ENCODE measurements around the gene BLM.
A peak's percentile ranks its signal among the peaks of the same experiment; 100 is the strongest.

The BLM gene

GRCh38 chr15:90760661-90761232, 43.6 kb downstream of the BLM start:
- no peak overlapping the region for H3K27ac ChIP-seq
- TF ChIP-seq, protein P1, sequence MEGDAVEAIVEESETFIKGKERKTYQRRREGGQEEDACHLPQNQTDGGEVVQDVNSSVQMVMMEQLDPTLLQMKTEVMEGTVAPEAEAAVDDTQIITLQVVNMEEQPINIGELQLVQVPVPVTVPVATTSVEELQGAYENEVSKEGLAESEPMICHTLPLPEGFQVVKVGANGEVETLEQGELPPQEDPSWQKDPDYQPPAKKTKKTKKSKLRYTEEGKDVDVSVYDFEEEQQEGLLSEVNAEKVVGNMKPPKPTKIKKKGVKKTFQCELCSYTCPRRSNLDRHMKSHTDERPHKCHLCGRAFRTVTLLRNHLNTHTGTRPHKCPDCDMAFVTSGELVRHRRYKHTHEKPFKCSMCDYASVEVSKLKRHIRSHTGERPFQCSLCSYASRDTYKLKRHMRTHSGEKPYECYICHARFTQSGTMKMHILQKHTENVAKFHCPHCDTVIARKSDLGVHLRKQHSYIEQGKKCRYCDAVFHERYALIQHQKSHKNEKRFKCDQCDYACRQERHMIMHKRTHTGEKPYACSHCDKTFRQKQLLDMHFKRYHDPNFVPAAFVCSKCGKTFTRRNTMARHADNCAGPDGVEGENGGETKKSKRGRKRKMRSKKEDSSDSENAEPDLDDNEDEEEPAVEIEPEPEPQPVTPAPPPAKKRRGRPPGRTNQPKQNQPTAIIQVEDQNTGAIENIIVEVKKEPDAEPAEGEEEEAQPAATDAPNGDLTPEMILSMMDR (conservative IDR thresholded peaks at IDR 0.05), result no peak

GRCh38 chr15:90761629-90762028, 44.5 kb downstream of the BLM start:
- no peak overlapping the region for H3K27ac ChIP-seq
- TF ChIP-seq, protein P1 (conservative IDR thresholded peaks at IDR 0.05), result no peak

DNA sequence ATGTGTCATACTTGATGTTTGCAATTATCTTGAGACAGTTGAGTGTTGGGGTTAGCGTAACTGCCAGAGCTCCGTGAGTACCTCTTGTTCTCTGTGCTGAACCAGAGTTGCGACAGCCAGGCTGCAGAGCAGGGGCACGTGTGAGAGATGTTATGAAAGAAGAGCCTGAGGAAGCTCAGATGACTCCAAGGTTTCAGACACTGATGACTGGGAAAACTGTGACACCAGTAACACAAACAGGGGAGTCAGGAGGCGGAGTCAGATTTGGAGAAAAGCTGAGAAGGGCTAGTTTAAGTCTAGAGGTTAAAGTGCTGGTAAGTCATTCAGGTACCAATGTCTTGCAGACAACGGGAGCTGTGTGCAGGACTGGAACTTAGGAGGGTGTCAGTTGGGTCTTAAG, 45.0 kb downstream of the BLM start:
- no peak overlapping the region for H3K27ac ChIP-seq
- TF ChIP-seq, protein P1 (conservative IDR thresholded peaks at IDR 0.05), result no peak

GRCh38 chr15:90763366-90764099, 46.4 kb downstream of the BLM start:
- TF ChIP-seq, protein P1 (conservative IDR thresholded peaks at IDR 0.05), result no peak
- no peak overlapping the region for H3K27ac ChIP-seq

DNA sequence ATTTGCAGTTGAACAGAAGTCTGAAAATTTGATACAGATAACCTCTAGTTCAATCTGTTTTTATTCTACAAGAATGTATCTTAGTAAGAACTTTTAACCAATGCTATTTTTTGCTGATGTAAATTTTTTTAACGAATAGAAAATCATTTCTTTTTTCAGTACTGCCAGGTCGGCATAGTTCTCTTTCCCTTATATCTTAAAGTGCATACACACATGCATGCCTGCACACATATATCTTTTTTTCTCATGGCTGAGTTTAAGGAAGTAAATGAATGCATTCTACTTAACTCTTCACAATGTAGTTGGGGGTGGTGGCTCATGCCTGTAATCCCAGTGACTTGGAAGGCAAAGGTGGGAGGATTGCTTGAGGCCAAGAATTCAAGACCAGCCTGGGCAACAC, 48.4 kb downstream of the BLM start:
- no peak overlapping the region for H3K27ac ChIP-seq
- TF ChIP-seq, protein P1 (conservative IDR thresholded peaks at IDR 0.05), result no peak

GRCh38 chr15:90765966-90766365, 48.8 kb downstream of the BLM start:
- H3K27ac ChIP-seq, result no peak overlapping the region
- TF ChIP-seq, protein P1 (conservative IDR thresholded peaks at IDR 0.05), result no peak

GRCh38 chr15:90769375-90769774, 52.2 kb downstream of the BLM start:
- H3K27ac ChIP-seq, result peak overlapping the region; percentile 75
- TF ChIP-seq, protein P1 (conservative IDR thresholded peaks at IDR 0.05), result no peak

All from VCaP (cell line).